AG04450 (cell line): ENCODE data around the gene PRKG2. TPM values are rescaled to one million over a fixed set of nuclear protein-coding genes. Genes with fewer than 3 reads are reported as not detected.
A peak's percentile ranks its signal among the peaks of the same experiment; 100 is the strongest.

Experiments
- CTCF ChIA-PET: fragments of 300-600, 350-600 bp; formaldehyde crosslinking; extraction: SDS; loops from one replicate; lab custom pipeline; 2022; ENCODE audit warnings: antibody characterized with exemption, inconsistent platforms; lab: Charles Lee
- POLR2A ChIA-PET: fragments of 350-600 bp; formaldehyde crosslinking; extraction: SDS; loops from one replicate; lab custom pipeline; 2021; ENCODE audit warnings: antibody characterized with exemption, inconsistent platforms; lab: Yijun Ruan, JAX
- DNase-seq: peaks from one replicate; pipeline ENCODE4 v3.0.0-alpha.2; 2011; ENCODE audit warnings: low read depth, low spot score
- H3K27ac ChIP-seq: one replicate; pipeline ENCODE4 v1.5.1; 2012; ENCODE audit warnings: low read depth, low read length, control low read depth
- H3K27me3 ChIP-seq: one replicate; pipeline ENCODE4 v1.6.0; 2012; ENCODE audit warnings: low read length; ENCODE audit not compliant: control insufficient read depth, insufficient read depth
- H3K4me3 ChIP-seq: 2 replicates; pipeline ENCODE4 v1.5.1; 2011; ENCODE audit warnings: mild to moderate bottlenecking, low read depth, low read length, control low read depth
- H3K9me3 ChIP-seq: 2 replicates; pipeline ENCODE4 v1.5.1; 2012; ENCODE audit warnings: low read length; ENCODE audit not compliant: control insufficient read depth, insufficient read depth
- polyA plus RNA-seq: library from polyadenylated mRNA; depleted of rRNA; stranded (reverse); fragments of >200 nt; gene quantifications from 2 replicates; pipeline ENCODE4 v1.2.3, GENCODE V29; 2011
- TF ChIP-seq, protein P1 (sequence below): IDR thresholded peaks from 2 replicates; pipeline ENCODE4 v1.5.1; 2011; ENCODE audit warnings: low read depth, low read length, control low read depth, inconsistent platforms

The PRKG2 gene
- polyA plus RNA-seq, 1 experiment: 1.6 TPM

- POLR2A ChIA-PET: no interaction called here
Observed at GRCh38 chr4:81211956-81212355, 3.1 kb downstream of the PRKG2 start.

GRCh38 chr4:81207828-81208227, 7.2 kb downstream of the PRKG2 start:
- CTCF ChIA-PET: interaction anchor here (1.1 to 2.2 kb wide), 3 partner anchors 13 to 144 kb away, joined by 3 to 7 read pairs (median 3); no protein-coding TSS in a partner anchor
- Histone ChIP-seq H3K27me3 (no peaks in the 10 kb centered on the region), H3K27ac (no peak overlapping the region), H3K9me3 (no peaks in the 10 kb centered on the region), H3K4me3 (no peak overlapping the region)
- POLR2A ChIA-PET: interaction anchor here (0.5 kb wide), 1 partner anchor 1135 kb away, joined by 4 read pairs; the partner anchor contains the start of gene ANTXR2
- TF ChIP-seq, protein P1, sequence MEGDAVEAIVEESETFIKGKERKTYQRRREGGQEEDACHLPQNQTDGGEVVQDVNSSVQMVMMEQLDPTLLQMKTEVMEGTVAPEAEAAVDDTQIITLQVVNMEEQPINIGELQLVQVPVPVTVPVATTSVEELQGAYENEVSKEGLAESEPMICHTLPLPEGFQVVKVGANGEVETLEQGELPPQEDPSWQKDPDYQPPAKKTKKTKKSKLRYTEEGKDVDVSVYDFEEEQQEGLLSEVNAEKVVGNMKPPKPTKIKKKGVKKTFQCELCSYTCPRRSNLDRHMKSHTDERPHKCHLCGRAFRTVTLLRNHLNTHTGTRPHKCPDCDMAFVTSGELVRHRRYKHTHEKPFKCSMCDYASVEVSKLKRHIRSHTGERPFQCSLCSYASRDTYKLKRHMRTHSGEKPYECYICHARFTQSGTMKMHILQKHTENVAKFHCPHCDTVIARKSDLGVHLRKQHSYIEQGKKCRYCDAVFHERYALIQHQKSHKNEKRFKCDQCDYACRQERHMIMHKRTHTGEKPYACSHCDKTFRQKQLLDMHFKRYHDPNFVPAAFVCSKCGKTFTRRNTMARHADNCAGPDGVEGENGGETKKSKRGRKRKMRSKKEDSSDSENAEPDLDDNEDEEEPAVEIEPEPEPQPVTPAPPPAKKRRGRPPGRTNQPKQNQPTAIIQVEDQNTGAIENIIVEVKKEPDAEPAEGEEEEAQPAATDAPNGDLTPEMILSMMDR: no peak
- peak; percentile 39 for DNase-seq

More at GRCh38 chr4:81211956-81212355, 3.1 kb downstream of the PRKG2 start:
- TF ChIP-seq, protein P1: no peak
- CTCF ChIA-PET: interaction anchor here (1.0 to 7.8 kb wide), 2 partner anchors 140 to 143 kb away, joined by 5 to 59 read pairs; no protein-coding TSS in a partner anchor
- no peak overlapping the region for H3K4me3 ChIP-seq
- H3K27ac ChIP-seq: no peak overlapping the region
- H3K9me3 ChIP-seq: no peaks in the 10 kb centered on the region; the same call in 1 of the 2 replicates
- no peak for DNase-seq
- peaks cover 6% of the 10 kb centered on the region for H3K27me3 ChIP-seq

DNA sequence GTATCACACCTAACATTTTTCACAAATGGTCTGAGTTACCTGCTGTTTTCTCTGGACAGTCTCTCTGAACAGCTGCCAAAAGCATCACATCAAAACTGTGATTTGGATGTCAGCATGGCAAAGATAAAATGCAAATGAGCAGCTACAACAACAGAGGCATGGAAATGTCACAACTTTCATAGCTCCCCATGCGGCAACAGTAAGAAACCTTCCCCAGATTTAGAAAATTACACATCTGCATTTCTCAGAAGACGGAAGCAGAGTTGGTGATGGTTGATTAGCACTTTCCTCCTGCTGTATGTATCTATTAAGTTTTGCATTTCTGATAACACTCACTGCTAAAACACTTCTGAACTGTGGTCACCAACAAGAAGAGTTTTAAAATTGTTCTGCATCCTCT, 9.7 kb downstream of the PRKG2 start:
- Histone ChIP-seq H3K27ac (no peak overlapping the region), H3K27me3 (no peaks in the 10 kb centered on the region), H3K9me3 (no peaks in the 10 kb centered on the region), H3K4me3 (no peak overlapping the region)
- no peak for DNase-seq
- TF ChIP-seq, protein P1: no peak
- CTCF ChIA-PET: interaction anchor here (1.0 to 3.0 kb wide), 3 partner anchors 8 to 146 kb away, joined by 5 to 11 read pairs (median 5); no protein-coding TSS in a partner anchor
- POLR2A ChIA-PET: no interaction called here

DNA sequence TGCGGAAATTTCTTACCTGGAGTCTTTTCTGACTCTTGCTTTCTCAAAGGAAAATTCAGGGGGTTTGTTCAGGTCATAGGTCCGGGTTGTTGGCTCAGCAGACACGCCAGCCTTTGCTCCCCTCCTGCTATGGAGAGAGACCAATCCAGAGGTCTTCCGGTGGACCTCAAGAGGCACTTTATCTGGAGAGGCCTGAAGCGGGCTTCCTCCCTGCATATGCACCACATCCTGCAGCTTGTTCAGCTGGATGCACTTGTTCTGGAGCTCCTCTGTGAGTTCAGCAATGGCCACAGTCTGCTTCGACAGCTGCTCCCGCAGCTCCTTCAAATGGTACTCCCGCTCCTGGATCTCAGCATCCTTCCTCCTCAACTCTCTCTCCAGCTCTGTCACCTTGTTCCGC, 10.5 kb downstream of the PRKG2 start:
- TF ChIP-seq, protein P1: no peak
- Histone ChIP-seq H3K9me3 (no peaks in the 10 kb centered on the region), H3K27me3 (no peaks in the 10 kb centered on the region), H3K4me3 (no peak overlapping the region), H3K27ac (no peak overlapping the region)
- ChIA-PET CTCF (interaction anchor here (1.0 to 3.0 kb wide), 3 partner anchors 9 to 147 kb away, joined by 5 to 11 read pairs (median 5); no protein-coding TSS in a partner anchor), POLR2A (no interaction called here)
- DNase-seq: no peak

DNA sequence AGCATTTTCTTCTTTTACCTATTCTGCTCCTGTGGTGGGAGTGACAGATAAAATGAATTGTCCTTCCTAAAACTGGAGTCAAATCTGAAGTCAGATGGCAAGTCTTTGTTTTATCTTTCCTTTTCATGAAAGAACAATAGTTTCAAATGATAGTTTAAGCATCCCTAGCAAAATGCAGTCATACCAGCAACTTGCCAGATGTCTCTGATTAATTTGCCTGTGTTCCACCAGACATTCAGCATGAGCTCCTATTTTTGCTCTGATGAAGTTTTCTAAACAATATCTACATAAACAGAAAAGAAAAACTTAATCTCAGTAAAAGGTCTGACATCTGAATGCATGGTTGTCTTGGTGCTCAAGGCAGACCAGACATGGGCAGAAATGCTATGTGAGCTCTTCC, 15.2 kb downstream of the PRKG2 start:
- ChIA-PET POLR2A (no interaction called here), CTCF (interaction anchor here (0.8 kb wide), 1 partner anchor 170 kb away, joined by 4 read pairs; no protein-coding TSS in a partner anchor)
- Histone ChIP-seq H3K9me3 (no peaks in the 10 kb centered on the region), H3K27me3 (no peaks in the 10 kb centered on the region), H3K27ac (no peak overlapping the region), H3K4me3 (no peak overlapping the region)
- DNase-seq: no peak
- TF ChIP-seq, protein P1: no peak
